Heart right ventricle (tissue), 16 donors: Measurements from ENCODE around the gene NFKBIB. TPM values are rescaled to one million over a fixed set of nuclear protein-coding genes. Genes with fewer than 3 reads are reported as not detected.
"Not testable (repeated sequence)": the region's sequence is repeated elsewhere in the genome, so short reads cannot be mapped to it uniquely, and the experiment has no call there.

Experiments
- ATAC-seq, 8 donors: fragments of 200-7000 bp; cut with Tn5 transposase; one replicate each; pipeline ENCODE4 v1.9.1; 2020; ENCODE audit warnings: mild to moderate bottlenecking in 8 of 8, moderate library complexity in 8 of 8, moderate number of reproducible peaks in 1 of 8
- DNase-seq, 2 donors: peaks; one replicate each; pipeline ENCODE4 v3.0.0-alpha.2; 2020
- H3K27ac ChIP-seq, 10 donors: fragments of 200-600 bp; sonication (generic) in 2 of 10; one replicate each; pipeline versions ENCODE4 v1.5.0 to v1.8.0; 2020 to 2022; ENCODE audit warnings: mild to moderate bottlenecking in 3 of 10
- H3K27me3 ChIP-seq, 7 donors: fragments of 200-600 bp; one replicate each; pipeline ENCODE4 v1.8.0; 2021 to 2022; ENCODE audit warnings: mild to moderate bottlenecking in 2 of 7
- H3K36me3 ChIP-seq, 9 donors: fragments of 200-600 bp; sonication (generic) in 1 of 9; one replicate each; pipeline versions ENCODE4 v1.5.0 to v1.8.0; 2020 to 2022; ENCODE audit warnings: mild to moderate bottlenecking in 2 of 9
- H3K4me1 ChIP-seq, 9 donors: fragments of 200-600 bp; sonication (generic) in 1 of 9; one replicate each; pipeline versions ENCODE4 v1.5.0 to v1.8.0; 2020 to 2022; ENCODE audit warnings: mild to moderate bottlenecking in 4 of 9
- H3K4me3 ChIP-seq, 10 donors: fragments of 200-600 bp; sonication (generic) in 2 of 10; one replicate each; pipeline versions ENCODE4 v1.5.0 to v1.8.0; 2020 to 2022; ENCODE audit warnings: mild to moderate bottlenecking in 7 of 10, moderate library complexity in 2 of 10
- H3K9me3 ChIP-seq, 11 donors: fragments of 200-600 bp in 10 of 11; sonication (generic) in 2 of 11; one replicate each; pipeline versions ENCODE4 v1.5.0 to v1.8.0; 2013 to 2022; ENCODE audit warnings: mild to moderate bottlenecking in 2 of 11, control low read depth in 1 of 11, moderate library complexity in 1 of 11
- WGBS, 2 donors: extraction: QIAGEN DNeasy Blood & Tissue Kit; methylation state at CpG; one replicate each; pipeline ENCODE4 v1.1.7; 2013; ENCODE audit warnings: inconsistent platforms in 1 of 2; 5-methylcytosine and 5-hydroxymethylcytosine counted together
- intact Hi-C, 10 donors: fragments of 100-400 bp; cut with DNase I; formaldehyde crosslinking; loops; one replicate each; pipeline versions ENCODE4 v1.11.1 to v1.14.2; 2022
- polyA plus RNA-seq, 2 donors: library from polyadenylated mRNA; stranded (reverse); fragments of 200-250 nt; gene quantifications; one replicate each; pipeline ENCODE4 v1.2.3, GENCODE V29; 2013
- total RNA-seq, 10 donors: library from RNA; stranded (reverse); fragmentation: NEBNext Ultra II Directional in 3 of 10; extraction: Animal tissue kit (Norgen Biotek cat#: 25700) in 3 of 10; gene quantifications; one replicate each; pipeline versions ENCODE4 v1.2.1 to v1.2.4, GENCODE V29; 2021 to 2023
- TF ChIP-seq, protein P1 (sequence below), 9 donors: fragments of 200-600 bp; sonication (generic) in 2 of 9; IDR thresholded peaks; one replicate each; pipeline versions ENCODE4 v1.5.0 to v1.8.0; 2021 to 2022; ENCODE audit warnings: antibody characterized with exemption in 9 of 9, mild to moderate bottlenecking in 5 of 9, moderate library complexity in 1 of 9
- donor health status: Arrhythmogenic right ventricular cardiomyopathy.
- donor health status: ischemic (EF 13 %, LVEDD 7.1; RV severe dilation, severe dysfunction).
- donor health status: healthy with polysubstance abuse.
- donor health status: DM: no; HTN: yes; CAD: no.
- donor health status: DM: no; HTN: no; CAD: no.
- donor health status: ischemic (EF 25% LVEDD 6.9; RV normal size, moderate dysfunction).
- donor health status: ischemic (EF 25% LVEDD 5.7; RV mildly dilated, moderate dysfunction).
- donor health status: healthy.
- donor health status: DM: yes; HTN: yes; CAD: no.
- donor health status: Ischemic cardiomyopathy.
- donor health status: ischemic (EF 35%, LVEDD 5.7; RV mildly dilated, moderate dysfunction).
- donor health status: nonischemic (EF 11% LVEDD 7.7; RV severe dilation, severe dysfunction).
- donor health status: DM: yes; HTN: yes; CAD: no.
- donor health status: PGD.
- donor health status: ischemic (EF 29% LVEDD 5.4; RV normal size, mild dysfunction).
- donor health status: nonischemic (EF 23%, LVEDD 6.1; RV moderate dilation, normal function).

The NFKBIB gene
- total and polyA plus RNA-seq, 12 donors, result 16.1 to 79.8 (median 22.7) TPM

DNA sequence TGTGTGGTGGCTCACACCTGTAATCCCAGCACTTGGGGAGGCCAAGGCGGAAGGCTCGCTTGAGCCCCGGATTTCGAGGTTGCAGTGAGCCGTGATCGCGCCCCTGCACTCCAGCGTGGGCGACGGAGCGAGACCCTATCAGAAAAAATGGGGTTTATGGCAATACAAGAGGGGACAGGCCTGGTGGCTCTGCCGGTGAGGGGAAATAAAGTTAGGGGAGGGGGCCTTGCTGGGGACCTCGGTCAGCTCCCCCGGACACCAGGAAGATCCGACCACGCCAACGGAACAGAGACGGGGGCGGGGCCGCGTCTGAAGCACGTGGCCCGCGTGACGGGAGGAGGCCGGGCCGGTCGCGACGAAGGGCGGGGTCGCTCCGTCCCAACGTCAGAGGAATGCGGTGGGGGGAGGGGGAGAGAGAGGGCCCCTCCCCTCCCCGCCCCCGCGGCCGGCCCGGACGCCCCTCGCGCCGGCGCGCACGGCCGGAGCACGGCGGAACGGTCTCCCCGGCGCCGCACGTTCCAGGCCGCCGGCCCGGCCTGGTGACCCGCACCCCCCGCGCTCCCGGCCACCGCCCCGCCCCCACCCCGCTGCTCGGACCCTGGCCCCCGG is 48.0 kb upstream of the NFKBIB start:
- Histone ChIP-seq H3K27me3 (no peaks in the 10 kb centered on the region), H3K4me3 (peak overlapping the region; percentile 61 to 95 (median 90)), H3K27ac (peak overlapping the region; percentile 94 to 100 (median 99)), H3K9me3 (no peaks in the 10 kb centered on the region), H3K36me3 (peaks cover 0 to 19% (median 11%) of the 10 kb centered on the region in 9 donors), H3K4me1 (peaks cover 17 to 43% (median 38%) of the 10 kb centered on the region in 9 donors)
- intact Hi-C loops, result loop anchor here in 4 of 10 donors (2.0 to 5.0 kb wide), 2 partner anchors 46 to 47 kb away; partner anchors contain the start of genes NFKBIB (in 4 of the 4) and SIRT2 (in 4 of the 4)
- DNase-seq (peak; percentile 95 to 96), ATAC-seq (peak; percentile 50 to 73 (median 66))
- WGBS, 2 donors, result 1% methylated on average over 55 to 66 of the region's 67 CpGs
- TF ChIP-seq, protein P1, sequence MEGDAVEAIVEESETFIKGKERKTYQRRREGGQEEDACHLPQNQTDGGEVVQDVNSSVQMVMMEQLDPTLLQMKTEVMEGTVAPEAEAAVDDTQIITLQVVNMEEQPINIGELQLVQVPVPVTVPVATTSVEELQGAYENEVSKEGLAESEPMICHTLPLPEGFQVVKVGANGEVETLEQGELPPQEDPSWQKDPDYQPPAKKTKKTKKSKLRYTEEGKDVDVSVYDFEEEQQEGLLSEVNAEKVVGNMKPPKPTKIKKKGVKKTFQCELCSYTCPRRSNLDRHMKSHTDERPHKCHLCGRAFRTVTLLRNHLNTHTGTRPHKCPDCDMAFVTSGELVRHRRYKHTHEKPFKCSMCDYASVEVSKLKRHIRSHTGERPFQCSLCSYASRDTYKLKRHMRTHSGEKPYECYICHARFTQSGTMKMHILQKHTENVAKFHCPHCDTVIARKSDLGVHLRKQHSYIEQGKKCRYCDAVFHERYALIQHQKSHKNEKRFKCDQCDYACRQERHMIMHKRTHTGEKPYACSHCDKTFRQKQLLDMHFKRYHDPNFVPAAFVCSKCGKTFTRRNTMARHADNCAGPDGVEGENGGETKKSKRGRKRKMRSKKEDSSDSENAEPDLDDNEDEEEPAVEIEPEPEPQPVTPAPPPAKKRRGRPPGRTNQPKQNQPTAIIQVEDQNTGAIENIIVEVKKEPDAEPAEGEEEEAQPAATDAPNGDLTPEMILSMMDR (IDR thresholded peaks at IDR 0.05), result no peak

DNA sequence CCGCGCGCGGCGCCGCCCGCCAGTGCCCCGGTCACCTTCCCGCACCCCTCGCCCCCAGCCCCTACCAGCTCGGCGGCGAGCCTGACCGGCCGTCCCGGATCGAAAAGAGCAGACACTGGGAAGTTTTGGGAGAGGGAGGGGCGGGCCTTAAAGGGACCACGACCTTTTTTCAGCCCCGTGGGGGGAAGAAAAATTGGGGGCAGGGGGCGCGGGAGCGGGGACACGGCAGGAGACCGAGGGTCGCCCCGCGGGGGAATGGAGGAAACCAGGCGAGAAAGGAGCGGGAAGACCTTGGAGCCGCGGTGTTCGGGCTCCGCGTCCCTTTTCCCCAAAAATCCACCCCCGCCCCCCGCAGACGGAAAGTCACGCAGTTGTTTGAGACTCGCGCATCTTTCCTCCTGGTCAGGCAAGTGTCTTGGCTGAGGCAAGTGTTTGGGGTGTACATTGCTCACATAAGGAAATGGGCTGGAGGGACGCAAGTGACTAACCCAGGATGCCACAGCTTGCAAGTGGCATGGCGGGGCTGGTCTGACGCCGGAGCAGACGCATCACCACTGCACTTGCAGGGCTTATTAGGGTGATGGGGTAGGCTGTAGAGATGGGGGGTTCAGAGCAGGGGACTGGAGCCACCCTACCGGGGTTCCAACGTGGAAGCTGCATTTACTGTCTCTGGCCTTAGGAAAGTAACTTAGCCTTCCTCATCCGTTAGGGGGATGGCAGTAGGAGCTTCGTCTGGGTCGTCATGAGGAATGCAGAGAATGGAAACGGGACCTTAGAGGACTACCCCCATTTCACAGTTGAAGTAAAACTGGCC is 47.3 kb upstream of the NFKBIB start:
- 1% methylated on average over 50 to 52 of the region's 52 CpGs for WGBS, 2 donors
- TF ChIP-seq, protein P1 (IDR thresholded peaks at IDR 0.05), result no peak
- H3K27me3 ChIP-seq, result no peaks in the 10 kb centered on the region
- H3K9me3 ChIP-seq, result no peaks in the 10 kb centered on the region
- H3K36me3 ChIP-seq, result peaks cover 0 to 11% (median 4%) of the 10 kb centered on the region in 9 donors
- peak overlapping the region; percentile 61 to 95 (median 90) for H3K4me3 ChIP-seq
- DNase-seq (peak in 1 of 2 donors; percentile 70), ATAC-seq (no peak)
- peaks cover 15 to 38% (median 31%) of the 10 kb centered on the region in 9 donors for H3K4me1 ChIP-seq
- peak overlapping the region; percentile 94 to 100 (median 99) for H3K27ac ChIP-seq
- intact Hi-C loops, result loop anchor here in 3 of 10 donors (2.0 to 5.0 kb wide), 2 partner anchors 45 to 46 kb away; partner anchors contain the start of genes NFKBIB (in 3 of the 3) and SIRT2 (in 3 of the 3)

DNA sequence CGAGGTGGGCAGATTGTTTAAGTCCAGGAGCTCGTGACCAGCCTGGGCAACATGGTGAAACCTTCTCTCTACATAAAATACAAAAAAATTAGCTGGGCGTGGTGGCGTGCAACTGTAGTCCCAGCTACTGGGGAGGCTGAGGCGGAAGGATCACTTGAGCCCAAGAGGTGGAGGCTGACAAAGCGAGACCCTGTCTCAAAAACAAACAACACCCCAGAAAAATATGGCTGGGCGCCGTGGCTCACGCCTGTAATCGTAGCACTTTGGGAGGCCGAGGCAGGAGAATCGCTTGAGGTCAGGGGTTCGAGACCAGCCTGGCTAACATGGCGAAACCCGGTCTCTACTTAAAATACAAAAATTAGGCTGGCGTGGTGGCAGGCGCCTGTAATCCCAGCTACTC is 46.6 kb upstream of the NFKBIB start:
- H3K36me3 ChIP-seq, result peaks cover 0 to 4% (median 0%) of the 10 kb centered on the region in 9 donors
- DNase-seq (no peak), ATAC-seq (no peak)
- no peaks in the 10 kb centered on the region for H3K27me3 ChIP-seq
- H3K27ac ChIP-seq, result peak overlapping the region in 7 of 10 donors; percentile 96 to 100 (median 99)
- H3K9me3 ChIP-seq, result no peaks in the 10 kb centered on the region
- TF ChIP-seq, protein P1 (IDR thresholded peaks at IDR 0.05), result no peak
- intact Hi-C loops, result loop anchor here in 3 of 10 donors (2.0 to 5.0 kb wide), 2 partner anchors 44 to 46 kb away; partner anchors contain the start of genes NFKBIB (in 3 of the 3) and SIRT2 (in 3 of the 3)
- H3K4me3 ChIP-seq, result peak overlapping the region in 9 of 10 donors; percentile 61 to 95 (median 90)
- H3K4me1 ChIP-seq, result peaks cover 7 to 36% (median 23%) of the 10 kb centered on the region in 9 donors
- 92% methylated on average over 17 of the region's 17 CpGs for WGBS, 2 donors

DNA sequence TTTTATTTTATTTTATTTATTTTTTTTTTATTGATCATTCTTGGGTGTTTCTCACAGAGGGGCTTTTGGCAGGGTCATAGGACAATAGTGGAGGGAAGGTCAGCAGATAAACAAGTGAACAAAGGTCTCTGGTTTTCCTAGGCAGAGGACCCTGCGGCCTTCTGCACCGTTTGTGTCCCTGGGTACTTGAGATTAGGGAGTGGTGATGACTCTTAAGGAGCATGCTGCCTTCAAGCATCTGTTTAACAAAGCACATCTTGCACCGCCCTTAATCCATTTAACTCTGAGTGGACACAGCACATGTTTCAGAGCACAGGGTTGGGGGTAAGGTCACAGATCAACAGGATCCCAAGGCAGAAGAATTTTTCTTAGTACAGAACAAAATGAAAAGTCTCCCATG is 44.8 kb upstream of the NFKBIB start:
- H3K4me1 ChIP-seq, result peaks cover 0 to 28% (median 15%) of the 10 kb centered on the region in 9 donors

DNA sequence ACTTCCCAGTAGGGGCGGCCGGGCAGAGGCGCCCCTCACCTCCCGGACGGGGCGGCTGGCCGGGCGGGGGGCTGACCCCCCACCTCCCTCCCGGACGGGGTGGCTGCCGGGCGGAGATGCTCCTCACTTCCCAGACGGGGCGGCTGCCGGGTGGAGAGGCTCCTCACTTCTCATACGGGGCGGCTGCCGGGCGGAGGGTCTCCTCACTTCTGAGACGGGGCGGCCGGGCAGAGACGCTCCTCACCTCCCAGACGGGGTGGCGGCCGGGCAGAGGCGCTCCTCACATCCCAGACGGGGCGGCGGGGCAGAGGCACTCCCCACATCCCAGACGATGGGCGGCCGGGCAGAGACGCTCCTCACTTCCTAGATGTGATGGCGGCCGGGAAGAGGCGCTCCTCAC is 44.0 kb upstream of the NFKBIB start:
- intact Hi-C loops, ATAC-seq, H3K36me3 ChIP-seq, H3K9me3 ChIP-seq, H3K27me3 ChIP-seq, DNase-seq, H3K27ac ChIP-seq, H3K4me3 ChIP-seq: not testable (repeated sequence)
- H3K4me1 ChIP-seq, result peaks cover 0 to 26% (median 14%) of the 10 kb centered on the region in 9 donors
- WGBS, 2 donors, result 86 to 95% methylated on average over 18 to 27 of the region's 37 CpGs

More for the DNA sequence above, 44.8 kb upstream of the NFKBIB start:
- H3K27ac ChIP-seq, H3K9me3 ChIP-seq, ATAC-seq, H3K4me3 ChIP-seq, H3K36me3 ChIP-seq, H3K27me3 ChIP-seq, DNase-seq: not testable (repeated sequence)
- WGBS, 2 donors, result 59 to 75% methylated on average over 2 to 3 of the region's 3 CpGs
- intact Hi-C loops, result loop anchor here in 2 of 10 donors (5.0 kb wide), 1 partner anchor 42 kb away; the partner anchor contains the start of genes NFKBIB (in 2 of the 2) and SIRT2 (in 2 of the 2)
